Erythroblast (primary cell): Measurements from ENCODE around the gene AMD1.

Experiments used
- GATA1 ChIP-seq: IDR thresholded peaks from 2 replicates; pipeline ENCODE4 v1.6.1; 2011; ENCODE audit warnings: low read depth, mild to moderate bottlenecking, control low read depth, low read length, moderate library complexity
- POLR2A ChIP-seq: IDR thresholded peaks from 2 replicates; pipeline ENCODE4 v1.6.1; 2011; ENCODE audit warnings: mild to moderate bottlenecking, low read length

- TF ChIP-seq POLR2A (no peak), GATA1 (no peak)
These were observed 20.7 kb upstream of the AMD1 start for GRCh38 chr6:110853754-110854477.
